ENCODE measurements around the gene AHCYL2.

Gene AHCYL2

DNA sequence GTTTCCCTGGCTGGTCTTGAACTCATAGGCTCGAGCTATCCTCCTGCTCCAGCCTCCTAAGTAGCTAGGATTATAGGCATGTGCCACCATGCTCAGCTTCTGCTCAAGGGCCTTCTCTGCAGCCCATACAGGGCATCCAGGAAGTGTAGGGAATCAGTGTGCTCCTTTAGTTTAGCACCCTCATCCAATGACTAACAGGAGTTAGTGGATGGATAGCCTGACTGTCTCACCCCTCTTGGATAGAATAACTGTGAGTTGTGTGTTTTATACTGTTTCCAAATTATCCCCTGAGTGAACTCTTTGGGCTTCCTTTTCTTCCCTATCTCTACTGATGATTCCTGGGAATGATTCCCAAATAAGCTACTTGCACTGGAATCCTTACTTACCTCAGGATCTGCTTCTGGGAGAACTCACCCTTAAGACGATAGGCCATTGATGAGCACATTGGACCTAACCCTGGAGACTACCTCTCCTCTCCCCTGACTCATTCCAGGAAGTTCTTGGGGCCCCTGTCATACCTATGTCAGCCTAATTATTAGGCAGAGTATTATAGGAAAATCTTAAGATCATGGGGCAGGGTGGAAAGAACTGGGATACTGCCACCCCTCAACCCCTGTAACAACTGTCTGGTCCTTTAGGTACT is 227.9 kb downstream of the AHCYL2 start:
- Mint-ChIP-seq H3K36me3 (ENCODE audit: low read depth) (peaks cover 81% of the 10 kb centered on the region), H3K27ac (no peak overlapping the region)

DNA sequence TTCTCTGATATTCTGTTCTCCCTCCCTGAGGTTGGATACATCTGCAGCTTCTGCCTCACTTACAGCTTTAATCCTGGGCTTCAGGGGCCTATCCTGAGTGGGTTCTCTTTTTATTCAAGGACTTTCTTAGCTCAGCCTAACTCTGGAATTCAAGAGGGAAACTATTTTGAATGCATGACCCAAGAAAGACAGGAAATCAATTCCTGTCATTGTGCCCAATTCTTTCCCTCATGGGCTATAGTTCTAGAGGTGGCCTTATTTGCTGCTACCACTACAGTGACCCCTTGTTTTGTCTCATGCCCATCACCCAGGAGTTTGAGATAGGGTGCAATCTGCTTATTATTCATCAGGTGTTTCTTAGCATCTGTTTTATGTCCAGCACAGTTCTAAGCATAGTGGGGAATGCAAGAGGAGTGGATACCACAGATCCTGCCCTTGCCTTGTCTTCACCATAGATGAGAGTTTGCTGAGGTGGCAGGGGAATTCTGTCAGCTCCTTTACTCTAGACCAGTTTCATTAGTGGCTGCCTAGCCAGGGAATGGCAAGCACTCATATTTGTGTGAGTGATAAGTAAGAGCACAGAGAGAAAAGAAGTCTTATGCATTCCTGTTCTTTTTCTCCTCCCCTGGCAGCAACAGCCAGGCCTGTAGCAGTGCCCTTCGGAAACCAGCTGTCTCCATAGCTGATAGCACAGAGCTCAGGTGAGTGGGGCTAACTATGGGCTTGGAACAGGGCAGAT is 228.8 kb downstream of the AHCYL2 start:
- Mint-ChIP-seq H3K27me3 (no peaks in the 10 kb centered on the region), H3K4me3 (no peak overlapping the region), H3K27ac (no peak overlapping the region), H3K4me1 (ENCODE audit: low read depth) (no peaks in the 10 kb centered on the region), H3K9me3 (peaks cover 6% of the 10 kb centered on the region), H3K36me3 (ENCODE audit: low read depth) (peaks cover 71% of the 10 kb centered on the region)

More for the DNA sequence above, 227.9 kb downstream of the AHCYL2 start:
- H3K27me3 Mint-ChIP-seq: no peaks in the 10 kb centered on the region
- H3K4me1 Mint-ChIP-seq (ENCODE audit: low read depth): no peaks in the 10 kb centered on the region
- H3K9me3 Mint-ChIP-seq: peaks cover 9% of the 10 kb centered on the region
- H3K4me3 Mint-ChIP-seq: no peak overlapping the region

- Mint-ChIP-seq H3K36me3 (ENCODE audit: low read depth) (peaks cover 66% of the 10 kb centered on the region), H3K27me3 (no peaks in the 10 kb centered on the region), H3K4me3 (no peak overlapping the region), H3K9me3 (peaks cover under 1% of the 10 kb centered on the region), H3K27ac (no peak overlapping the region), H3K4me1 (ENCODE audit: low read depth) (no peaks in the 10 kb centered on the region)
These were observed 229.4 kb downstream of the AHCYL2 start for GRCh38 chr7:129454249-129454551.

GRCh38 chr7:129456421-129456820 is 231.6 kb downstream of the AHCYL2 start:
- Mint-ChIP-seq H3K4me1 (ENCODE audit: low read depth) (no peaks in the 10 kb centered on the region), H3K27me3 (no peaks in the 10 kb centered on the region), H3K36me3 (ENCODE audit: low read depth) (peaks cover 48% of the 10 kb centered on the region), H3K4me3 (no peak overlapping the region), H3K9me3 (no peaks in the 10 kb centered on the region), H3K27ac (no peak overlapping the region)

- Mint-ChIP-seq H3K27me3 (no peaks in the 10 kb centered on the region), H3K36me3 (ENCODE audit: low read depth) (peaks cover 41% of the 10 kb centered on the region), H3K9me3 (no peaks in the 10 kb centered on the region), H3K4me3 (no peak overlapping the region), H3K4me1 (ENCODE audit: low read depth) (no peaks in the 10 kb centered on the region), H3K27ac (no peak overlapping the region)
These were observed 232.3 kb downstream of the AHCYL2 start for GRCh38 chr7:129457101-129457500.

GRCh38 chr7:129458171-129458570 is 233.3 kb downstream of the AHCYL2 start:
- no peaks in the 10 kb centered on the region for H3K9me3 Mint-ChIP-seq
- H3K4me3 Mint-ChIP-seq: no peak overlapping the region
- H3K27me3 Mint-ChIP-seq: no peaks in the 10 kb centered on the region
- peaks cover 35% of the 10 kb centered on the region for H3K36me3 Mint-ChIP-seq (ENCODE audit: low read depth)
- no peaks in the 10 kb centered on the region for H3K4me1 Mint-ChIP-seq (ENCODE audit: low read depth)
- H3K27ac Mint-ChIP-seq: no peak overlapping the region

- peaks cover 22% of the 10 kb centered on the region for H3K36me3 Mint-ChIP-seq (ENCODE audit: low read depth)
- H3K4me1 Mint-ChIP-seq (ENCODE audit: low read depth): no peaks in the 10 kb centered on the region
- H3K27ac Mint-ChIP-seq: no peak overlapping the region
- H3K4me3 Mint-ChIP-seq: no peak overlapping the region
- H3K9me3 Mint-ChIP-seq: no peaks in the 10 kb centered on the region
- no peaks in the 10 kb centered on the region for H3K27me3 Mint-ChIP-seq
These were observed 237.0 kb downstream of the AHCYL2 start for GRCh38 chr7:129461809-129462208.

DNA sequence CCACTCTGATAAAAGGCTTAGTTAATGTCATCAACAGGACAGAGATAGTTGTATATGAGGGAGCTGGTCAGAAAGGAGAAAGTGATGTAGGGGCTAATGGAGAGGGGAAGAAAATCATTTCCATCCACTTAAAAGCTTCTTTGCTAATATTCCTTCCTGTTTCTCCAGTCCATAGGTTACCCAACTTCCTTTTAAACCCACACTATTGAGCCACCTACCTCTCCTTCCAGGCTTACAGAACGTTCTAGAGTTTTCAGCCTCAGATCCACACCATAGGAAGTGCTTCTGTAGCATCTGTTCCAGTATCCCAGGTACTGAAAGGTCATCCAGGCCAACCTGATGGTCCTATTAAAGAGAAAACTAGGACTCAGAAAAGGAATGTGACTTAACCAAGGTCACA is 237.6 kb downstream of the AHCYL2 start:
- Mint-ChIP-seq H3K4me1 (ENCODE audit: low read depth) (no peaks in the 10 kb centered on the region), H3K27ac (no peak overlapping the region), H3K9me3 (no peaks in the 10 kb centered on the region), H3K4me3 (no peak overlapping the region), H3K27me3 (no peaks in the 10 kb centered on the region), H3K36me3 (ENCODE audit: low read depth) (peaks cover 24% of the 10 kb centered on the region)

GRCh38 chr7:129464194-129464593 is 239.4 kb downstream of the AHCYL2 start:
- Mint-ChIP-seq H3K9me3 (no peaks in the 10 kb centered on the region), H3K36me3 (ENCODE audit: low read depth) (peaks cover 30% of the 10 kb centered on the region), H3K27me3 (no peaks in the 10 kb centered on the region), H3K4me1 (ENCODE audit: low read depth) (no peaks in the 10 kb centered on the region), H3K27ac (no peak overlapping the region), H3K4me3 (no peak overlapping the region)

DNA sequence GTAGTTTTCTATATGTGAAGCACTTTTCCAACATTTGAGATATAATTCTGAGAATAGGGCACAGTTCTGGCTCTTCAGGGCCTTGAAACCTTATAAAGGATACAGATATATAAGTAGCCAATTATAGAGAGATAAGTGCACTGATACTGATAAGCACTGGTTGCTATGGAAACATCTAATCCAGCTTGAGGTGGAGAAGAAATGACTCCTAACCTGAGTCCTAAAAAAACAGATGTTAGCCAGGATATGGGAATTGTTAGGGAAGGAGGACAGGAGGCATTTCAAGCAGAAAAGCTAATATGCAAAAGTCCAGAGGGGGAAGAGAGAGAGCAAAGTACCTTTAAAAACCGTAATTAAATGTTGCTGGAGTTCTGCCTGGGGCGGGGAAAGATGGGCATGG is 240.2 kb downstream of the AHCYL2 start:
- H3K27me3 Mint-ChIP-seq: no peaks in the 10 kb centered on the region
- H3K4me3 Mint-ChIP-seq: no peak overlapping the region
- H3K27ac Mint-ChIP-seq: no peak overlapping the region
- peaks cover 33% of the 10 kb centered on the region for H3K36me3 Mint-ChIP-seq (ENCODE audit: low read depth)
- H3K9me3 Mint-ChIP-seq: no peaks in the 10 kb centered on the region
- no peaks in the 10 kb centered on the region for H3K4me1 Mint-ChIP-seq (ENCODE audit: low read depth)

- Mint-ChIP-seq H3K4me3 (no peak overlapping the region), H3K27ac (no peak overlapping the region), H3K27me3 (no peaks in the 10 kb centered on the region), H3K9me3 (no peaks in the 10 kb centered on the region), H3K4me1 (ENCODE audit: low read depth) (peaks cover 13% of the 10 kb centered on the region), H3K36me3 (ENCODE audit: low read depth) (peaks cover 42% of the 10 kb centered on the region)
These were observed 242.0 kb downstream of the AHCYL2 start for GRCh38 chr7:129466796-129467195.

GRCh38 chr7:129468087-129468486 is 243.3 kb downstream of the AHCYL2 start:
- Mint-ChIP-seq H3K27me3 (no peaks in the 10 kb centered on the region), H3K27ac (no peak overlapping the region), H3K9me3 (no peaks in the 10 kb centered on the region), H3K36me3 (ENCODE audit: low read depth) (peaks cover 41% of the 10 kb centered on the region), H3K4me1 (ENCODE audit: low read depth) (peaks cover 16% of the 10 kb centered on the region), H3K4me3 (no peak overlapping the region)

DNA sequence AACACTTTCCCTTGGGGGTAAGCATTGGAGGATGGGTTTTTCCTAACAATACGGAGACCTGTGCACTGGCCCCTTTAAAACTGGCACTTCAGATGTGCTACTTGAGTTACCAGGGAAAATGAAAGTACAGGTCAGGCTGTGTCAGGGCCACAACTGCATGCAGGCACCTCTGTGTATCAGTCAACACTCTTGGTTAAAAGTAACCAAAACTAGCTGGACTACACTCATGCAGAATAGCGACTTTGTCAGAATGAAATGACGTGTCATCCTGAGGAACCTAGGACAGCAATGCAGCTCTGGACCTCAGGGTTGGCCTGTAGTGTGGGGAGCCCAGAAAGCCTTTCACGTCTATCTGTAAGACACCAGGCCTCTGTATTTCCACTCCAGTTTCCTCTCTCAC is 243.7 kb downstream of the AHCYL2 start:
- H3K36me3 Mint-ChIP-seq (ENCODE audit: low read depth): peaks cover 38% of the 10 kb centered on the region
- no peak overlapping the region for H3K4me3 Mint-ChIP-seq
- no peaks in the 10 kb centered on the region for H3K9me3 Mint-ChIP-seq
- H3K4me1 Mint-ChIP-seq (ENCODE audit: low read depth): peaks cover 16% of the 10 kb centered on the region
- H3K27me3 Mint-ChIP-seq: no peaks in the 10 kb centered on the region
- no peak overlapping the region for H3K27ac Mint-ChIP-seq

DNA sequence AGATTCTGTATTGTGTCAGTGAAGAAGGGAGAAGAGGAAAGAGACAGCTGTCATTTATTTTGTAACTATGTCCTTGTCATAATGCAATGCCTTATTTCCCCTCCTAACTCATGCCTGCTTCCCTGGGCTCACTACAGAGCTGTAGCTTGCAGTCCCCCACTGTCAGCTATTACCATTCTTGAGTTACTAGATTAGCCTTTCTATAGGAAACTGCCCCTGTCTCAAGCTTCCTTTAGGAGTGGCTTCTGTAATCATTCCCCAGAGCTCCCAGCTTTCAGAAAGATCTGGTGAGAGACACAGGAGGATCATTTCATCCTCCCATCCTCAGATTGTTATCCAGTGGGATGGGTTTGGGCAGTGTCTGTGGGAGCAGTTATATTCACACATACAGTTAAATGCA is 245.1 kb downstream of the AHCYL2 start:
- Mint-ChIP-seq H3K9me3 (no peaks in the 10 kb centered on the region), H3K36me3 (ENCODE audit: low read depth) (peaks cover 35% of the 10 kb centered on the region), H3K27ac (no peak overlapping the region), H3K27me3 (no peaks in the 10 kb centered on the region), H3K4me3 (no peak overlapping the region), H3K4me1 (ENCODE audit: low read depth) (peaks cover 16% of the 10 kb centered on the region)

GRCh38 chr7:129470411-129470810 is 245.6 kb downstream of the AHCYL2 start:
- H3K9me3 Mint-ChIP-seq: no peaks in the 10 kb centered on the region
- no peak overlapping the region for H3K27ac Mint-ChIP-seq
- H3K4me3 Mint-ChIP-seq: no peak overlapping the region
- H3K36me3 Mint-ChIP-seq (ENCODE audit: low read depth): peaks cover 35% of the 10 kb centered on the region
- H3K4me1 Mint-ChIP-seq (ENCODE audit: low read depth): peaks cover 16% of the 10 kb centered on the region
- H3K27me3 Mint-ChIP-seq: no peaks in the 10 kb centered on the region

DNA sequence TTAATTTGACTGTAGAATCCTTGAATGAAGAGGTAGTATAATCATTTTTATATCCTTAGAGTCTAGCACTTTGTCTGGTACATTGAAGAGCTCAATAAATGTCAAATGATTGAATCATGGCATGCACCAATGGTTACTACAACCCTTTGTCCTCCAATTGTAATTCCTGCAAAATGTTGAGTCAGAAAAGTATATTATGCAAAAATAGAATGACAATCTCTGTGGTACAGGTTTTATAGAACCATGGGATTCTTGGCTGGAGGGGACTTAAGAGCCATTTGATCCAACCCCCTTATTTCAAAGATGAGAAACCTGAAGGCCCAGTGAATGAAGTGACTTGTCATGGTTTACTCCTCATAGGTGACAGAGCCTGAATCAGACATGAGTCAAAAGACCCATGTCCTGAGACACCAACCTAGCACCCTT is 246.6 kb downstream of the AHCYL2 start:
- Mint-ChIP-seq H3K27ac (no peak overlapping the region), H3K9me3 (no peaks in the 10 kb centered on the region), H3K4me1 (ENCODE audit: low read depth) (peaks cover 16% of the 10 kb centered on the region), H3K4me3 (no peak overlapping the region), H3K27me3 (no peaks in the 10 kb centered on the region), H3K36me3 (ENCODE audit: low read depth) (peaks cover 30% of the 10 kb centered on the region)

Data from stimulated activated naive CD8-positive, alpha-beta T cell treated with anti-CD3 and anti-CD28 coated beads, Interleukin-15, Interleukin-2, amounts not matched to agents 100 ng/mL and 50 ng/mL, for 24 hours (primary cell).